Endothelial cell of umbilical vein (primary cell): ENCODE measurements around the gene TRAK1. TPM values are rescaled to one million over a fixed set of nuclear protein-coding genes. Genes with fewer than 3 reads are reported as not detected.

ENCODE experiments used
- BruUV-seq: library from RNA; stranded (reverse); fragments of 400-500 nt; replicated peaks from 2 replicates; lab custom pipeline; 2021; lab: Mats Ljungman, UMichigan
- CTCF ChIA-PET: fragments of 300-600, 350-600 bp; sonication (Branson Sonifier 250); formaldehyde crosslinking; loops from one replicate; lab custom pipeline; 2021; ENCODE audit warnings: antibody characterized with exemption, inconsistent platforms; lab: Charles Lee
- POLR2A ChIA-PET: fragments of 300-600, 350-600 bp; sonication (Branson Sonifier 250); formaldehyde crosslinking; loops from one replicate; lab custom pipeline; 2021; ENCODE audit warnings: antibody characterized with exemption, inconsistent platforms; lab: Charles Lee
- DNase-seq: peaks from one replicate; pipeline ENCODE4 v3.0.0-alpha.2; 2011; ENCODE audit warnings: low read depth, low spot score
- FAIRE-seq: peaks from 2 replicates; lab custom pipeline; 2011; peaks lifted over from hg19 to GRCh38; lab: Jason Lieb, UNC
- H2AFZ ChIP-seq: 2 replicates; pipeline ENCODE4 v1.6.0; 2012; ENCODE audit warnings: low read depth, low read length, control low read depth, inconsistent platforms
- H3K27ac ChIP-seq: 2 replicates; pipeline ENCODE4 v1.5.1; 2011; ENCODE audit warnings: low read depth, mild to moderate bottlenecking, control low read depth, low read length, moderate library complexity; ENCODE audit not compliant: insufficient read depth
- H3K27me3 ChIP-seq, 2 experiments: 2 replicates each; pipeline versions ENCODE4 v1.6.0 to v1.6.1; 2011; ENCODE audit warnings: low read length in 2 of 2, mixed read lengths in 1 of 2; ENCODE audit not compliant: control insufficient read depth in 2 of 2, insufficient read depth in 2 of 2
- H3K36me3 ChIP-seq, 2 experiments: 2 replicates in 1 of 2; 3 replicates in 1 of 2; pipeline ENCODE4 v1.5.1; 2011; ENCODE audit warnings: low read length in 2 of 2, mild to moderate bottlenecking in 1 of 2, moderate library complexity in 1 of 2; ENCODE audit not compliant: control insufficient read depth in 2 of 2, insufficient read depth in 2 of 2; ENCODE audit errors: extremely low read depth in 1 of 2
- H3K4me1 ChIP-seq: 3 replicates; pipeline ENCODE4 v1.5.1; 2011; ENCODE audit warnings: mild to moderate bottlenecking, low read length; ENCODE audit not compliant: control insufficient read depth, insufficient read depth; ENCODE audit errors: extremely low read depth
- H3K4me2 ChIP-seq: 2 replicates; pipeline ENCODE4 v1.6.1; 2011; ENCODE audit warnings: low read length, control low read depth, mixed read lengths; ENCODE audit not compliant: insufficient read depth
- H3K4me3 ChIP-seq, 3 experiments: fragments of 200-600 bp in 1 of 3; sonication (generic), shearing (Covaris generic) in 1 of 3; replicated peaks in 1 of 3; 2 replicates each; pipeline ENCODE4 v1.5.1; 2011 to 2016; ENCODE audit warnings: control low read depth in 3 of 3, low read length in 3 of 3, mild to moderate bottlenecking in 2 of 3, inconsistent platforms in 1 of 3, low read depth in 1 of 3, moderate library complexity in 1 of 3; ENCODE audit not compliant: insufficient read depth in 1 of 3
- H3K79me2 ChIP-seq: 2 replicates; pipeline ENCODE4 v1.6.0; 2012; ENCODE audit warnings: low read length, inconsistent platforms; ENCODE audit not compliant: control insufficient read depth, insufficient read depth
- H3K9ac ChIP-seq: replicated peaks from 2 replicates; pipeline ENCODE3; 2011; ENCODE audit warnings: low read length, control low read depth; ENCODE audit not compliant: insufficient read depth; ENCODE audit errors: extremely low read depth
- H3K9me1 ChIP-seq: replicated peaks from 3 replicates; pipeline ENCODE4 v1.6.0; 2011; ENCODE audit warnings: mild to moderate bottlenecking, low read length; ENCODE audit not compliant: control insufficient read depth, insufficient read depth; ENCODE audit errors: extremely low read depth
- H3K9me3 ChIP-seq: replicated peaks from 2 replicates; pipeline ENCODE4 v1.5.1; 2012; ENCODE audit warnings: low read length, inconsistent platforms; ENCODE audit not compliant: control insufficient read depth, insufficient read depth
- H4K20me1 ChIP-seq: replicated peaks from 2 replicates; pipeline ENCODE3; 2011; ENCODE audit warnings: mild to moderate bottlenecking, low read length; ENCODE audit not compliant: control insufficient read depth, insufficient read depth; ENCODE audit errors: extremely low read depth
- FOS ChIP-seq: IDR thresholded peaks from 2 replicates; pipeline ENCODE4 v1.6.1; 2011; ENCODE audit warnings: mild to moderate bottlenecking, low read length, moderate library complexity, borderline replicate concordance; ENCODE audit not compliant: insufficient read depth
- GATA2 ChIP-seq: IDR thresholded peaks from 2 replicates; pipeline ENCODE4 v1.7.0; 2011; ENCODE audit warnings: low read depth, mild to moderate bottlenecking, moderate library complexity, mixed read lengths, low read length; ENCODE audit not compliant: insufficient read length, insufficient read depth
- JUN ChIP-seq: IDR thresholded peaks from 2 replicates; pipeline ENCODE4 v1.6.1; 2011; ENCODE audit warnings: borderline replicate concordance, low read depth; ENCODE audit not compliant: insufficient read length, insufficient read depth
- MYC ChIP-seq: IDR thresholded peaks from one replicate; pipeline ENCODE4 v1.6.1; 2011; ENCODE audit warnings: mild to moderate bottlenecking, low read depth, low read length
- POLR2A ChIP-seq: IDR thresholded peaks from 2 replicates; pipeline ENCODE4 v1.6.1; 2012; ENCODE audit warnings: low read depth, mild to moderate bottlenecking, control low read depth, low read length
- dilution Hi-C: fragments of 300-500 bp; cut with MboI; formaldehyde crosslinking; loops from one replicate; pipeline ENCODE4 v1.15.0; 2019; ENCODE audit warnings: low sequenced_read_pairs; ENCODE audit not compliant: extremely low pct_ligation_motif_present
- intact Hi-C: fragments of 100-400 bp; cut with micrococcal nuclease; formaldehyde crosslinking; loops from one replicate; pipeline ENCODE4 v1.10.0; 2022
- polyA plus RNA-seq, 4 experiments: library from polyadenylated mRNA; depleted of rRNA in 3 of 4; stranded (reverse) in 3 of 4; unstranded in 1 of 4; fragments of >200 nt; gene quantifications; 2 replicates each; pipeline versions ENCODE4 v1.2.1 to v1.2.3, GENCODE V29; 2011 to 2012; ENCODE audit warnings: missing spikeins in 1 of 4
- total RNA-seq: library from RNA; stranded (reverse); gene quantifications from 2 replicates; pipeline ENCODE4 v1.2.3, GENCODE V29; 2021
- TF ChIP-seq, protein P1 (sequence below): IDR thresholded peaks from 2 replicates; pipeline ENCODE4 v1.6.1; 2011; ENCODE audit not compliant: insufficient read depth, insufficient read length

Gene TRAK1
- total and polyA plus RNA-seq, 2 donors (not counting 3 experiments of a cell fraction or from before 2014, with no cell fraction given) = 38.5 to 59.6 TPM

DNA sequence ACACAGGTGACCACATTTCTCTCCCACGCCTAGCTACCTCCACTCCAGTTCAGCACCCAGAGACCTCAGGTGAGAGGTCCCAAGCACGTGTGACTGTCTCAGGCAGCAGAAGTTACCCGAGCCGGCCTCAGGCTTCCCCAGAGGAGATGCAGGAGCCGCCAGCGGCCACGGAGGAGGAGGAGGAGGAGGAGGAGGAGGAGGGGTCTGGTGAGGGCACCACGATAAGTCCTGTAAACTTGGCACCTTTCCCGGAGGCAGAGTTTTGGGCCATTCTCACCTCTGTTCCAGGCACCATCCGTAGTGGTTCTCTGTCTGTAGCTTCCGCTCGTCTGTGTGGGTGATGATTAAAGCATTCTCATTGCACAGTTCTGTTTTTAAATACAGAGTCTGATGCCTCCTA, 118.8 kb downstream of the TRAK1 start:
- FAIRE-seq (no peak), DNase-seq (no peak)
- CTCF ChIA-PET = interaction anchor here (0.8 to 1.7 kb wide), 2 partner anchors 19 to 20 kb away, joined by 5 to 7 read pairs; no protein-coding TSS in a partner anchor
- intact Hi-C loops = no loop called here
- no peaks in the 10 kb centered on the region for H4K20me1 ChIP-seq
- H3K27ac ChIP-seq = no peak overlapping the region
- H3K36me3 ChIP-seq = peaks cover 8 to 23% of the 10 kb centered on the region in 2 experiments
- no peak overlapping the region for H3K9ac ChIP-seq
- H3K4me2 ChIP-seq = no peak overlapping the region
- H2AFZ ChIP-seq = no peak overlapping the region
- H3K4me3 ChIP-seq = no peak overlapping the region
- TF ChIP-seq JUN (no peak), MYC (no peak)
- H3K79me2 ChIP-seq = no peaks in the 10 kb centered on the region
- no TSS peak for BruUV-seq
- POLR2A ChIA-PET = no interaction called here
- dilution Hi-C loops = no loop called here
- no peaks in the 10 kb centered on the region for H3K27me3 ChIP-seq
- no peaks in the 10 kb centered on the region for H3K9me3 ChIP-seq
- no peaks in the 10 kb centered on the region for H3K9me1 ChIP-seq
- no peaks in the 10 kb centered on the region for H3K4me1 ChIP-seq

DNA sequence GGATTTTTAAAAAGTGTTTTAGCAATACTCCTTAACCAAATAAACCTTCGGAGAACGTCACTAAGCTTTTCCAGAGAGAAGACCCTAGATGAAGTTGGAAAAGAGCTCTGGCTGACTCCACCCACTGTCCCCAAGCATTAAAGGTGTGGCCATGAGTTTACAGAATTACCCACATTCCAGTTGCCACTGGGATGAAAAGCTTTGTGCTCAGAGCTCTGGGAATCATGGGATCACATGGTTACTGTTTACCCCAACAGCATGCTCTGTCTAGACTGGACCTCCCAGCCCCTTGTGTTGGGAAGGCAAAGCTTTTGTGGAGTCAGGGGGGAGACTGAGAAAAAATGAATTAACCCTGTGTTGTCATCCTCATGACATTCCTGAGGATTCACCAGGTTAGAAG, 119.6 kb downstream of the TRAK1 start:
- no peak for FAIRE-seq
- Histone ChIP-seq H3K27me3 (no peaks in the 10 kb centered on the region), H3K4me2 (no peak overlapping the region), H3K27ac (no peak overlapping the region), H3K4me1 (no peaks in the 10 kb centered on the region), H3K9me3 (no peaks in the 10 kb centered on the region), H3K4me3 (no peak overlapping the region), H3K9me1 (no peaks in the 10 kb centered on the region), H2AFZ (no peak overlapping the region), H4K20me1 (no peaks in the 10 kb centered on the region), H3K9ac (no peak overlapping the region), H3K36me3 (peaks cover 8 to 23% of the 10 kb centered on the region in 2 experiments), H3K79me2 (no peaks in the 10 kb centered on the region)
- ChIA-PET POLR2A (interaction anchor here (0.7 kb wide), 1 partner anchor 98 kb away, joined by 5 read pairs; no protein-coding TSS in a partner anchor), CTCF (interaction anchor here (0.8 to 1.7 kb wide), 5 partner anchors 12 to 233 kb away, joined by 3 to 7 read pairs (median 5); no protein-coding TSS in a partner anchor)
- DNase-seq = no peak
- intact Hi-C loops = no loop called here
- TF ChIP-seq, protein P1, sequence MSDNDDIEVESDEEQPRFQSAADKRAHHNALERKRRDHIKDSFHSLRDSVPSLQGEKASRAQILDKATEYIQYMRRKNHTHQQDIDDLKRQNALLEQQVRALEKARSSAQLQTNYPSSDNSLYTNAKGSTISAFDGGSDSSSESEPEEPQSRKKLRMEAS = no peak
- TF ChIP-seq POLR2A (no peak), FOS (no peak), GATA2 (no peak)
- dilution Hi-C loops = no loop called here
- no TSS peak for BruUV-seq
